A549 (cell line): ENCODE results near the gene DNM3.

ENCODE experiments used
- EP300 ChIP-seq, 2 experiments: fragments of >200 bp; sonication (Bioruptor Twin); formaldehyde crosslinking; IDR thresholded peaks; 2 replicates in 1 of 2; 3 replicates in 1 of 2; pipeline ENCODE4 v1.6.1; 2016 to 2017
- TP53 ChIP-seq: fragments of 250-450 bp; sonication (Bioruptor Pico); IDR thresholded peaks from 2 replicates; pipeline ENCODE4 v1.5.0; 2021; ENCODE audit warnings: mild to moderate bottlenecking, moderate library complexity

DNA sequence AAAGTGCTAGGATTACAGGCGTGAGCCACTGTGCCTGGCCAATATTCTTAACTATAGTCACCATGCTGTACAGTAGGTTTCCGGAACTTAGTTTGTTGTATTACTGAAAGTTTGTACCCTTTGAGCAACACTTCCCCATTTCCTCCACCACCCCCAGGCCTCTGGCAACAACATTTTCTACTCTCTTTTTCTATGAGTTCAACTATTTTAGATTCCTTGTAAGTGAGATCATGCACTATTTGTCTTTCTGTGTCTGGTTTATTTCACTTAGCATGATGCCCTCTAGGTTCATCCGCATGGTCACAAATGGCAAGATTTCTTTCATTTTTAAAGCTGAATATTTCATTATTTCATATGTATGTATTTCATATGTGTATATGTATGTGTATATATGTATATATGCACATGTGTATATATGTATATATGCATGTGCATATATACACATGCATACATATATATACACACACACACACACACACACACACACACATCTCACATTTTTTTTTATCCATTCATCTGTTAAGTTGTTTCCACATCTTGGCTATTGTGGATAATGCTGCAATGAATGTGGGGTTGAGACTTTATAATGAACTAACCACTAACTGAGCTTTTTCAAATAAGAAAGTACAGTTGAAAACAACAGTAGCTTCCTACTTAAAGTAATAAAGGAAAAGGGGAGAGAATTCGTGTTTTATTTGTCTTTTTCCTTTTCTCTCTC is 322.4 kb downstream of the DNM3 start:
- TF ChIP-seq EP300 (IDR thresholded peaks at IDR 0.05) (no peak), TP53 (CRISPR knock-in tag) (no peak)
